H1 (cell line): Measurements from ENCODE around the gene DNAJB6. TPM values are rescaled to one million over a fixed set of nuclear protein-coding genes. Genes with fewer than 3 reads are reported as not detected.

Experiments
- ATF2 ChIP-seq: IDR thresholded peaks from 2 replicates; pipeline ENCODE4 v1.6.1; 2012; ENCODE audit warnings: low read length, inconsistent platforms
- ATF3 ChIP-seq: IDR thresholded peaks from 2 replicates; pipeline ENCODE4 v1.6.1; 2011; ENCODE audit warnings: low read depth, mild to moderate bottlenecking, low read length; ENCODE audit not compliant: insufficient read depth
- BACH1 ChIP-seq: IDR thresholded peaks from 2 replicates; pipeline ENCODE4 v1.6.1; 2012; ENCODE audit warnings: low read length, improper control_type of control experiment
- BRCA1 ChIP-seq: IDR thresholded peaks from 2 replicates; pipeline ENCODE4 v1.6.1; 2012; ENCODE audit warnings: low read depth, low read length, improper control_type of control experiment
- CHD2 ChIP-seq: IDR thresholded peaks from 2 replicates; pipeline ENCODE4 v1.6.1; 2012; ENCODE audit warnings: low read length, improper control_type of control experiment
- CREB1 ChIP-seq: IDR thresholded peaks from 2 replicates; pipeline ENCODE4 v1.6.1; 2012; ENCODE audit warnings: inconsistent platforms
- CTCF ChIP-seq, 3 experiments: IDR thresholded peaks; 1 replicate in 2 of 3; 2 replicates in 1 of 3; pipeline versions ENCODE4 v1.5.1 to v1.6.1; 2011; ENCODE audit warnings: low read length in 3 of 3, mild to moderate bottlenecking in 3 of 3, inconsistent platforms in 2 of 3, low read depth in 1 of 3, moderate library complexity in 1 of 3; ENCODE audit not compliant: insufficient read depth in 1 of 3; ENCODE audit errors: control extremely low read depth in 1 of 3
- HDAC2 ChIP-seq, 2 experiments: fragments of 300-600 bp in 1 of 2; sonication (generic) in 1 of 2; IDR thresholded peaks; 2 replicates each; pipeline ENCODE4 v1.6.1; 2011 to 2012; ENCODE audit warnings: low read depth in 2 of 2, low read length in 2 of 2, mild to moderate bottlenecking in 2 of 2, moderate library complexity in 2 of 2, borderline replicate concordance in 1 of 2, inconsistent platforms in 1 of 2
- MAFK ChIP-seq: IDR thresholded peaks from 2 replicates; pipeline ENCODE4 v1.6.1; 2012; ENCODE audit warnings: low read depth, mild to moderate bottlenecking, improper control_type of control experiment, low read length
- POLR2A ChIP-seq, 2 experiments: IDR thresholded peaks; 1 replicate in 1 of 2; 2 replicates in 1 of 2; pipeline ENCODE4 v1.6.1; 2011; ENCODE audit warnings: low read depth in 2 of 2, low read length in 2 of 2, mild to moderate bottlenecking in 2 of 2; ENCODE audit errors: control extremely low read depth in 1 of 2
- POU5F1 ChIP-seq: IDR thresholded peaks from 2 replicates; pipeline ENCODE4 v1.6.1; 2011; ENCODE audit warnings: low read depth, mild to moderate bottlenecking, low read length, moderate library complexity
- SIN3A ChIP-seq, 2 experiments: IDR thresholded peaks in 1 of 2; conservative IDR thresholded peaks in 1 of 2; 2 replicates each; pipeline ENCODE4 v1.6.1; 2011 to 2012; ENCODE audit warnings: low read length in 2 of 2, improper control_type of control experiment in 1 of 2, low read depth in 1 of 2, mild to moderate bottlenecking in 1 of 2
- SRF ChIP-seq: IDR thresholded peaks from 2 replicates; pipeline ENCODE4 v1.6.1; 2011; ENCODE audit warnings: mild to moderate bottlenecking, low read depth, low read length, moderate library complexity
- TAF7 ChIP-seq: optimal IDR thresholded peaks from 2 replicates; pipeline ENCODE3; 2011; ENCODE audit warnings: low read depth, mild to moderate bottlenecking, inconsistent platforms, low read length, moderate library complexity, borderline replicate concordance
- TBP ChIP-seq: IDR thresholded peaks from 2 replicates; pipeline ENCODE4 v1.6.1; 2011; ENCODE audit warnings: low read depth, low read length, improper control_type of control experiment
- TEAD4 ChIP-seq: IDR thresholded peaks from 2 replicates; pipeline ENCODE4 v1.6.1; 2012; ENCODE audit warnings: low read depth, low read length, inconsistent platforms, mixed read lengths
- USF2 ChIP-seq: IDR thresholded peaks from 2 replicates; pipeline ENCODE4 v1.6.1; 2011; ENCODE audit warnings: low read length, improper control_type of control experiment
- YY1 ChIP-seq: IDR thresholded peaks from 2 replicates; pipeline ENCODE4 v1.6.1; 2011; ENCODE audit warnings: low read depth, mild to moderate bottlenecking, low read length
- polyA plus RNA-seq, 7 experiments: library from polyadenylated mRNA; depleted of rRNA in 3 of 7; stranded (reverse) in 5 of 7; unstranded in 2 of 7; fragments of >200 nt in 5 of 7; fragments of 200-250 nt in 2 of 7; gene quantifications; 1 replicate in 5 of 7; 2 replicates in 1 of 7; 4 replicates in 1 of 7; pipeline versions ENCODE4 v1.2.1 to v1.2.3, GENCODE V29; 2011 to 2013; ENCODE audit warnings: missing spikeins in 2 of 7, mixed read lengths in 2 of 7
- total RNA-seq: library from RNA; stranded (reverse); fragmentation: NEBNext Ultra II Directional; extraction: Animal tissue kit (Norgen Biotek cat#: 25700); gene quantifications from 2 replicates; pipeline ENCODE4 v1.2.1, GENCODE V29; 2021

DNAJB6 gene
- total and polyA plus RNA-seq, 2 of the 8 experiments (the other 6 are each of a cell fraction or from before 2014, with no cell fraction given): 166 to 295 TPM

- peak; percentile 80 to 93 (median 90) for TF ChIP-seq CTCF (IDR thresholded peaks at IDR 0.05; ENCODE audit: control extremely low read depth in 1 of 3, insufficient read depth in 1 of 3, low read depth in 1 of 3, low read length in 3 of 3)
- peak in 1 of 2 experiments; percentile 83; a peak in 2 of 4 replicates for TF ChIP-seq SIN3A (conservative IDR thresholded peaks at IDR 0.05 in 1 of 2, IDR thresholded peaks at IDR 0.05 in 1 of 2; ENCODE audit: low read depth in 1 of 2, low read length in 2 of 2)
- TF ChIP-seq ATF2: peak; percentile 45; the same call in 1 of the 2 replicates
- TF ChIP-seq BRCA1: no peak
- no peak for TF ChIP-seq TBP
- peak; percentile 70 for TF ChIP-seq YY1
- no peak for TF ChIP-seq TAF7
- TF ChIP-seq TEAD4: peak; percentile 94
- TF ChIP-seq POLR2A (IDR thresholded peaks at IDR 0.05; ENCODE audit: control extremely low read depth in 1 of 2, low read depth in 2 of 2, low read length in 2 of 2): peak; percentile 17 to 42; a peak in 2 of 3 replicates
- no peak for TF ChIP-seq BACH1
- no peak for TF ChIP-seq SRF
- no peak for TF ChIP-seq POU5F1
- no peak for TF ChIP-seq CHD2
- TF ChIP-seq USF2: peak; percentile 46; the same call in 1 of the 2 replicates
- 0 out of 4 replicates have a peak, but pooled peaks of 1 of the 2 experiments have one; percentile 50 for TF ChIP-seq HDAC2 (IDR thresholded peaks at IDR 0.05; ENCODE audit: borderline replicate concordance in 1 of 2, low read depth in 2 of 2, low read length in 2 of 2)
- peak; percentile 56; the same call in 1 of the 2 replicates for TF ChIP-seq CREB1
- no peak for TF ChIP-seq MAFK
- TF ChIP-seq ATF3: peak; percentile 62; the same call in 1 of the 2 replicates
Measured at GRCh38 chr7:157386979-157387800, 50.4 kb downstream of the DNAJB6 start (continued).
